GM15510 (cell line): Measurements from ENCODE around the gene TNC.

Source experiments
- POLR2A ChIP-seq: IDR thresholded peaks from 3 replicates; pipeline ENCODE4 v1.6.1; 2011; ENCODE audit warnings: borderline replicate concordance; ENCODE audit not compliant: insufficient read length; ENCODE audit errors: extremely low read depth

Gene TNC

DNA sequence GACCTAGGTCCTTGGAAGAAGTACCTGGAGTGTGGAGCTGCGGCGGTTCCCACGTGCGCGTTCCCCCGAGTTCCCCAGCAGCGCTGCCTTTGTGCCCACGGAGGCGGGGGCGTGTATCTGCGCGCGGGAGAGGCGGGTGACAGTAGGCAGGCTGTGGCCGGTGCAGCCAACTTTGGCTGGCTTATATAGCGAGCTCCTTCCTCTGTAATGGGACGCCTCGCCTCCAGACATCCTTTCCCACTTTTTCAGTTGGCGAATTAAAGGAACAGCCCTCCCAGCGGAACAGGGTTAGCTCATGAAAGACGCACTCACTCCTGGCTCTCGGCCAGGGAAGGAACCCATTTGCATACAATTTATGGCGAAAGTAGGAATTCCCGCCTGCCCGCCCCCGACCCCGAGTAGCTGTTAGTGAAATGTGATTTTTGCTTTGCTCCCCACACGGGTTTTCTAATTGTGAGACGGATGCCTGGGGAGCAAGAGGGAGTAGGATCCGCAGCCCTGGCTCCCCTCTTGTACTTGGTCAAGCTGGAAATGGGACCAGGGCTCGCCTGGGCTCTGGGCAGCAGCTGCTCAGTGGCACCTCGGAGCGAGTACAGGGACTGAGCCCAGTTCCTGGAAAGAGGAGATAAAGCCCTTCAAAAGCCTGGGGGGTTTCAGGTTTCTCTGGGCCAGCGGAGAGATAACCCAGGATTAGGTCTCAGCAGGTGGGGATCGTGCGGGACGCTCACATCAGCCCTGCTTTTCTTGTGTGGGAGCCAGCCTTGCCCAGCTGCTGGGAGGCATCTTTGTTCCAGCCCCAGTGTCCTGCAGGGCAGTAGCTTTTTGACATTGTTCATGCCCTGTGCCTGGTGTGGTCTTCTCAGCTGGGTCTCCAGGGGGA, at the start of gene TNC:
TSS of gene TNC (minus strand) at position 159 of the 880 bp plus-strand sequence. CDS start 27,139 bp downstream, outside the sequence.
- no peak for TF ChIP-seq POLR2A

DNA sequence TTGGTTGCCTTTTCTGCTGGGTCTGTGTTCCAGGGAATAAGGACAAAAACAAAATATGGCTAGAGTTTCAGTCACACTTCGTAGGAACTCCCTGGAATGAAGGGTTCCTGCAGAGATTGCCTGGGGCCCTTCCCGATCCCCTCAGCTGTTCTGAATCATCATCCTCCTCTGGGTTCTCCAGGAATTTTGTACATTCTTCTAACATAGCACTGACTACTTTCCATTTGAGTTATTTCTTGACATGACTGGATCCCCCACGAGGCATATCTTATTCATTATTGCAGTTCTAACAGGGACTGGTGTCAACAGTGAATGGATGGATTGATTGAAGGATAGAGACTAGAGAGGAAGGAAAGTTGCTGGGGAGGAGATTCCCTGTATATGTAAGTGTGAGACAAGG, 49.2 kb upstream of the TNC start:
- TF ChIP-seq POLR2A: no peak

DNA sequence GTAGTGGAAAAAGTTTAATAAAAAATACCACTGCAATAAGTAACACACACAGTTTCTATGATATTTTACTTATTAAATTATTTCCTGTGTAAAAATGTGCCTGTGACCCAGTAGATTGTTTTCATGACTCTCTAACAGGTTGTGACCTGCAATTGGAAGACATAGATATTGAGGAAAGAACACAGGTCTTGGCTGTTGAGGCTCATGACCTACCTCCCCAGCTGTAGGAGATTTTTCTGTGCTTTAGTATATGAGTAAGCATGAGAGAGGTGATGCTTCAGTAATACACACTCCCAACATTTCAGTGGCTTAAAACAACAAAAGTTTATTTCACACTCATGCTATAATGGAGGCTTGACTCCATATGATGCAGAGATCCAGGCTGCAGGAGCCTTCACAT, 47.3 kb upstream of the TNC start:
- TF ChIP-seq POLR2A: no peak

DNA sequence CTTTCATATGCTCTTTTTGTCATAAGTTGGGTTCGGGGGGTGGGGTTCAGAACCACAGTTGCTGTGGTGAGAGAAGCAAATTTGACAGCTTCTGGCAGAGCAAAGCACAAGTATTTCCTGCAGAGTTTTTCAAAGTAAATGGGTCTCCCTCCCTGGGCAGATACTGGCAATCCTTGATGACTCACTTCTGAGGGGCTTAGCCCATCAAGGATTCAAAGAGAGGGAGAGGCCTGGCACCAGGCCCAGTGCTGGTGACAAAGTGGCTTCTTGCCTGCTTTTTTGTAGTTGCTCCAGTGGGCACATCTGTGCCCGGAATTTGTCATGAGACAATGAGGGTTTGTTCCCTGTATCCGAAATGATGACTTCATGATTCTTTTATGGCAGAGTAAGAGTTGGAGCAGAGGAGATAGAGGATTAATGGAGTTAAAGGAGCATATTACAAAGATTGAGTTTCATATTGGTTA, 46.6 kb upstream of the TNC start:
- no peak for TF ChIP-seq POLR2A

DNA sequence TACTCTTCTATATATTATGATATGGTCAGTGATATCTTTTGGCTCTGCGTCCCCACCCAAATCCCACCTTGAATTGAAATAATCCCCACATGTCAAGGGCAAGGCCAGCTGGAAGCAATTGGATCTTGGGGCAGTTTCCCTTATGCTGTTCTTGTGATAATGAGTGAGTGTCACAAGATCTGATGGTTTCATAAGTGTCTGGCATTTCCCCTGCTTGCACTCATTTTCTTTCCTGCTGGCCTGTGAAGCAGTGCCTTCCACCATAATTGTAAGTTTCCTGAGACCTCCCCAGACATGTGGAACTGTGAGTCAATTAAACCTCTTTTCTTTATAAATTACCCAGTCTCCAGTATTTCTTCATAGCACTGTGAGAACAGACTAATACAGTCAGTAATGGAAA, 45.0 kb upstream of the TNC start:
- no peak for TF ChIP-seq POLR2A

DNA sequence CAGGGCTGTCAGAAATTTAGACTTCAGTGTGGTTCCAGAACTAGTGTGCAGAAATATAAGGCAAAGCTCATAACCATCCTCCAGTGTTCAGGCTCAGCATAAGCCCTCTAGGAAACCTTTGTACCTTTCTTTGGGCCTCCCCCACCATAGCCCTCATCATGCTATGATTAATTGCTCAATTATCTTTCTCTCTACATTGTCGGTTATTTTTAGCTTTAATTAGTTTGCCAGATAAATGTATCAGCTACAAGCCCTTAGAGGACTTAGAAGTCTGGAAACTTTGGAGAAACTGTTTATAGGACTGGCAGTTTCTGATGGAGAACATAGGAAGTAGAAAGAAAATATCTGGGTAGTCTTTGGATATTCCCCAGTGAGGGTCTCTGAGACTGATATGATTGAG, 43.5 kb upstream of the TNC start:
- no peak for TF ChIP-seq POLR2A

DNA sequence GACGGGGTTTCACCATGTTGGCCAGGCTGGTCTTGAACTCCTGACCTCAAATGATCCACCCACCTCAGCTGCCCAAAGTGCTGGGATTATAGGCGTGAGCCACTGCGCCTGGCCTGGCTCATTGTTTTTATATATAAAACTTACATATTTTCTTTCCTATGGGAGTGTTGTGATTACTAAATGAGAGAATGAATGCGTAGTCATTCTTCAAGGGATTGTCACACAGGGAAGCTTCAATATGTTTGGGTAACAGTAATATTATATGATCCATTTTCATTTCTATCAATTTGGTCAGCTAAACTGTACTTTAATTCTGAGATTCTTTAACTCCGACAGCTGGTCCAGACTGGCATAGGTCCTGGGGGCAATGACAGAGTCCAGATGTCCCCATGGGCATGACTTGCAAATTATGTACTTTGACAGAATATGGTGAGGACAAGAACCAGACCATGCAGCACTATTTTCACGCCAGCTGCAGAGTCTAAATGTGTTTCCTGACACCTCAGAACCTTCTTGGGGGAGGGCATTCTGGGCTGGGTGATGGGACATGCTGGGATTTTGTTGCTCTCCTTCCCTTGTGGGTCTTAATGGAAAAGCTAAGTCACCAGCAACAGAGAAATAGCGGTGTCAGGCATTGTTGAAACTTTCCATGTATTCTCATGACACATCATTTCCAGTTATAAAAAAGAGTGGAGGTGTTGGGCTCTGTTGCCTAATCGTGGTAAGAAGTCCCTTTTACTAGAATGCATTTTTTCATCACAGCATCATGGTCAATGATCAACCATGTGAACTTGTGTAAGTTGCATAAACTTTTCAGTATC, 40.9 kb upstream of the TNC start:
- TF ChIP-seq POLR2A: no peak

DNA sequence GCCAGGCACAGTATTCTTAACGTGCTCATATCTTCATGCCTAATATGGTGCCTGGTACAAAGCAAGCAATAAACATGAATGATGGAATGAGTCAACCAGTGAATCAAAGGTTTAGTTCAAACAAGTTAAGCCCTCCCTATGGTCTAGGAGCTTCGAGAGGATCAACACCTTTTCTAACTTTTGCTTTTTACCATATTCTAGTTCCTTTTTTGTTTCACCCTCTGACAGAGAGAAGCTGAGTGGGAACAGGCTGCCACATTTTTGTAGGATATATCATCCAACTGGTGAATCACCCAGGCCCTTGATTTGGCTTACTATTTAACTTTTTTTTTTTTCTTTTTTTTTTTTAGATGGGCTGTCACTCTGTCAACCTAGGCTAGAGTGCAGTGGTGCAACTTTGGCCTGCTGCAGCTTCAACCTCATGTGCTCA, 39.3 kb upstream of the TNC start:
- no peak for TF ChIP-seq POLR2A

DNA sequence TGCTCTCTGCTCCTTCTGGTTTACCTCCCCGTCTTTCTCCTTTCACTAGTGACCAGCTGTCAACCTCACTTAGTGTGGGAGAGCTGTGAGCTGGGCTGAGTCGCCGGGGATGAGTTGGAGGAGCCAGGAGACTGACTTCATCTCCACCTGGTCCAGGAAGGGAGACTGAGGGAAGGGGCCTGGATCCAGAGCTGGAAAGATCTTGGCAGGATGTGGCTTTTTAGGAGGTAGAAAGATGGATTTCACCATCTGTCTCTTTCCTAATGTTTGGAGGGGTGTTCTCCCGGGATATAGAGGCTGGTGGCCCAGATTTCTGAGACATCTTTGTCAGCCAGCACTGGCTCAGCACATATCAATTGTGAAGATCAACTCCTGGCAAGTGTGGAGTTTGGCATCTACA, 37.1 kb upstream of the TNC start:
- TF ChIP-seq POLR2A: no peak

DNA sequence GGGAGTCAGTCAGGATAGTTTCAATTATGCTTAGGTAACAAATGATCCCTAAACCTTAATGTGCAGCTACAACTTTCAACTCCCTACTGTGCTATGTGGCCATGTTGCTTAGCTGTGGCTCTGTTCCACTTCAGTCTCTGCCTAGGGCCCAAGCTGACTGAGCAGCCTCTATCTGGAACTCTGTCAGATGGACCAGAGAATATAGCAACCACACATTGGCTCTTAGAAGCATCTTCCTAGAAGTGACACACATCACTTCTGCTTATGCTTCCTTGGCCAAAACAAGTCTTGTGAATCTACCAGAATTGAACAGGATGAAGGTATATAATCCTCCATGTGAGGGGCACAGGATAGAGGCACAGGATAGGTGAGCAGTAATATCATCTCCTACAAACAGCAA, 36.7 kb upstream of the TNC start:
- no peak for TF ChIP-seq POLR2A

DNA sequence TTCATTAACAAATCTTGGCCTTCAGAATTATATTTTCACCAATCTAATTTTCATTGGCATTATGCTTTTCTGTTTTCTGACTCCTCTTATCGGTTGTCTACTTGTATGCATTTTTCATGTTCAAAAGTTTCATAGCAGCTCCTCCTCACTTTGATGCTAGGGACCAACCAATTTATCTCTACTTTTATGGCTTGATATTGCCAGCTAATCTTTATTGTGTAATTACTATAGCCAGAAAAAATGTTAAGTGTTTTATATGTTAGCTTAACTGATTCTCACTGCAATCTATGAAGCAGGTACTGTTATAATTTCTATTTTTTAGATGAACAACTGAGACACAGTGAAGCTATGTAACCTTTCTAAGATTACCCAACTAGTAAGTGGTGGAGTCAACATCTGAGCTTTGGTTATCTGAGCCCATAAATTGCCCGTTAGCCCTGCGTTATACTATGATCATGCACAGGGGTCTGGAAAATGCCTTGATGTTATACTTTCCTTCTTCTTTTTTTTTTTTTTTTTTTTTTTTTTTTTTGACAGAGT, 34.4 kb upstream of the TNC start:
- no peak for TF ChIP-seq POLR2A

DNA sequence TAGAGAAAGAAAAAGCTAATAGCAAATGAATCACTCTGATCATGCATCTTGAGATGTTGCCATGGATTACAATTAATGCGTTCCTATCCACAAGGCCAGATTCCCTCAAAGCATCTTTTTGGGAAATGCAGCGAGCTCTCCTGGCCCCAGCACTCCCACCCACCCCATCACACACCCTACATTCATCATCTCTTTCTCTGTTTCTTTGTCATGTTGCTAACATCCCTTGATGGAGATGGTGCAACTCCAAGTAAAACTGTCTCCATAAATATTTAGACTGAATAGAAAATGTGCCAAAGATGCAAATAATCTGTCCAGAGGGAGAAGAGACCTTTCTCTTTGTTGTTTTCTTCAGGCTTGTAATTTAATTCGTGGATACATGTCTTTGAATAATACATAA, 30.8 kb upstream of the TNC start:
- TF ChIP-seq POLR2A: no peak

DNA sequence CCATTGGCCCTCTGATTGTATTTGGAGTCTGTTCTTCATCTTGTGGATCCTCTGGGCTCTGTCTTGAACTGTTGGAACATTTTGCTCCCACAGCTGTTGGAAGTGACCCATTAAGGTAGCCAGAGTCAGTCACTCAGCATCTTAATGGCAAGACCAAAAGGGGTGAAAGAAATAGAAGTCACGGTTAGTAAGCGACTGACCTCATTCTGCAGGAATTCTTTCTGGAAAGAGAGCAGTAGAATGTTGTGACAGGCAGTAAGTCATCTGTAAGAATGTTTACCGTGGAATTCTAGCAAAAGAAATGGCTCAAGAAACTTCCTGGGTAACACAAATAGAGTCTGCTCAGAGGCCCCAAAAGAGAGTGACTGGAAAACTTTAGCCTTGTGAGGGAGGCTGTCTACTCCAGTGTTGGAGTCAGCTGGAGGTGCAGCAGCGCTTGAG, 28.6 kb upstream of the TNC start:
- TF ChIP-seq POLR2A: no peak

DNA sequence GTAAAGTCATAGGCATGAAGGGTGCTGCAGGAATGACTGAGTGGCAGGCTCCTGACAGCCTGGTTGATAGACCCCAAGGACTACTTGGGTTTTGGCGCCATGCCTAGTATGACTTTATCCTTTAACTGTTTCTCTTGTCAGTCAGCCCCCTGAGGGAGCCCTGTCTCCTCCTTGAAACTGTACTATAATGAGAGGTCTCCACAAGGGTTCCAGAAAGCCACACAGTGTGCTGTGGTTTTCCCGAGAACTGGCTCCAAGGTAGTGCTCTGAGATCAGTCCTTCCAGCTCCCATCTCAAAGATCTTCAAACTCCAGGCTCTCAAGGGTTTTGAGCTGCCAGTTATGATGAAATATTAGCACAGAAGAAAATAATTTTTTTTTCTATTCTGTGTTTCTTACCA, 26.7 kb upstream of the TNC start:
- TF ChIP-seq POLR2A: no peak

DNA sequence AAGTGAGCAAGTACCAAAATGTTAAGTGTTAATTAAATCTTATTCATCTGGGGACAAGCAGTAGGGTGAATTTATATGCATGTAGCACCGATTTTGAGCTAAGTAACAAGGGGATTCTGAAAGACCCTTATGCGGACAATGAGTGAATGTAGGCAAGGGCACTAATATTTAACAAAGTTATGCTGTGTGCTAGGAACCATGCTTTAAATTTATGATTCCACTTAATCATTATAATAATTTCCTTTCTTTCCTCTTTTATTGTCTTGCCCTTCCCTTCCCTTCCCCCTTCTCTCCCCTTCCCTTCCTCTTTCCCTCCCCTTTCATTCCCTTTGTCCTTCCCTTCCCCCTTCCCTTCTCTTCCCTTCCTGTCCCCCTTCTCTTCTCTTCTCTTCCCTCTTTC, 25.7 kb upstream of the TNC start:
- TF ChIP-seq POLR2A: no peak
